ENCODE results near the gene ZNF581. TPM values are rescaled to one million over a fixed set of nuclear protein-coding genes. Genes with fewer than 3 reads are reported as not detected.

The ZNF581 gene
- total RNA-seq, 2 donors from 2014 or later, result 7.5 to 8.6 TPM

- TF ChIP-seq CTCF (IDR thresholded peaks at IDR 0.05), result no peak
- H3K4me3 ChIP-seq, result no peak overlapping the region
- H3K4me1 ChIP-seq, result peaks cover 0 to 9% of the 10 kb centered on the region in 2 donors
- no peaks in the 10 kb centered on the region for H3K27me3 ChIP-seq
- H3K9me3 ChIP-seq, result no peaks in the 10 kb centered on the region
- H3K36me3 ChIP-seq, result peaks cover 31% of the 10 kb centered on the region
- H3K27ac ChIP-seq, result no peak overlapping the region
- no peak for DNase-seq (ENCODE audit: low spot score)
Observed at GRCh38 chr19:55617426-55617825, 26.0 kb upstream of the ZNF581 start.

- no peak overlapping the region for H3K27ac ChIP-seq
- no peaks in the 10 kb centered on the region for H3K9me3 ChIP-seq
- peaks cover 0 to 9% of the 10 kb centered on the region in 2 donors for H3K4me1 ChIP-seq
- peaks cover 31% of the 10 kb centered on the region for H3K36me3 ChIP-seq
- TF ChIP-seq CTCF (IDR thresholded peaks at IDR 0.05), result no peak
- H3K27me3 ChIP-seq, result no peaks in the 10 kb centered on the region
- DNase-seq (ENCODE audit: low spot score), result no peak
- H3K4me3 ChIP-seq, result no peak overlapping the region
Observed at GRCh38 chr19:55618426-55618825, 25.0 kb upstream of the ZNF581 start.

- H3K27ac ChIP-seq, result no peak overlapping the region
- H3K27me3 ChIP-seq, result no peaks in the 10 kb centered on the region
Observed at GRCh38 chr19:55619286-55619685, 24.2 kb upstream of the ZNF581 start.

GRCh38 chr19:55620410-55621204 is 22.8 kb upstream of the ZNF581 start:
- Histone ChIP-seq H3K4me3 (no peak overlapping the region), H3K27me3 (no peaks in the 10 kb centered on the region), H3K4me1 (peaks cover 0 to 22% of the 10 kb centered on the region in 2 donors), H3K9me3 (no peaks in the 10 kb centered on the region), H3K36me3 (peaks cover 26% of the 10 kb centered on the region), H3K27ac (no peak overlapping the region)
- no peak for TF ChIP-seq CTCF (IDR thresholded peaks at IDR 0.05)
- no peak for DNase-seq (ENCODE audit: low spot score)

More at GRCh38 chr19:55619286-55619685, 24.2 kb upstream of the ZNF581 start:
- TF ChIP-seq CTCF (IDR thresholded peaks at IDR 0.05), result no peak
- Histone ChIP-seq H3K4me1 (peaks cover 0 to 15% of the 10 kb centered on the region in 2 donors), H3K9me3 (no peaks in the 10 kb centered on the region), H3K36me3 (peaks cover 31% of the 10 kb centered on the region), H3K4me3 (no peak overlapping the region)
- DNase-seq (ENCODE audit: low spot score), result no peak

- Histone ChIP-seq H3K27me3 (no peaks in the 10 kb centered on the region), H3K4me1 (peaks cover 0 to 22% of the 10 kb centered on the region in 2 donors), H3K4me3 (no peak overlapping the region), H3K36me3 (peaks cover 20% of the 10 kb centered on the region), H3K27ac (no peak overlapping the region), H3K9me3 (no peaks in the 10 kb centered on the region)
- no peak for DNase-seq (ENCODE audit: low spot score)
- no peak for TF ChIP-seq CTCF (IDR thresholded peaks at IDR 0.05)
Observed at GRCh38 chr19:55621205-55621672, 22.2 kb upstream of the ZNF581 start.

All from right atrium auricular region (tissue), 2 donors.